ENCODE data around the gene ADAMTS2.

ADAMTS2 gene

DNA sequence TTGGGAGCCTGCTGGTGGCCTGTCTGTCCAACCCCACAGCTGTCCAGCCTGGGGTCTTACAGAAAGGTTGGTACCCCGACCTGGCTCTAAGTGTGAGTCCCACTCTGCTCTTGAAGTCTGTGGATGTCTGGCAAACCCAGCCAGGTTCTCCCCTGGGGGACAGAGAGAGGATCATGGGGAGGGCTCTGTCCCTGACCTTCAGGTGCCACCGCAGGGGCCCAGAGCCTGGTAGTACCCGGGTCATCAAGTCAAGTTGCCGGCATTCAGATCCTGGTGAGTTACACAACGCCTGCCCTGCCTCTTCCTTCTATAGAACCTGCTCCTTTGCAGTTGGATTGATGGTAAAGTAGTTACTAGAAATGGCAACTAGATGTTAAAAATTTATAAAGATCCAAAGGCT is 66.7 kb downstream of the ADAMTS2 start:
- DNase-seq (ENCODE audit: low read depth in 2 of 2), result no peak

DNA sequence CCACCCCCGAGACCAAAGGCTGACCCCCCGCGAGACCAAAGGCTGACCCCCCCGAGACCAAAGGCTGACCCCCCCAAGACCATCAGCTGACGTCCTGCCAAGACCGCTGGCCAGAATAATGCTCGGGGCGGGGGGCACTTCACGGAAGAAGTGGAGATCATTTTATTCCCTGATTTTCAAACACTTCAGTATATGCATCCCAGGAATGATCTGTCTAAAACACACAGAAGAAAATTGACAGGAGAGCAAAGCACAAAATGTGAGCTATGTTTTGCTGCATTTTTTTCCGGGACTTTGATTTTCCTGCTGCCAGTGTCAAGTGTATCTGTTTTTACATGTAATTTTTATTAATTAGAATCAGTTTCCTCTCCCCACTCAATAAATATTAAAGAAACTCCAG is 67.1 kb downstream of the ADAMTS2 start:
- no peak for DNase-seq (ENCODE audit: low read depth in 2 of 2)

DNA sequence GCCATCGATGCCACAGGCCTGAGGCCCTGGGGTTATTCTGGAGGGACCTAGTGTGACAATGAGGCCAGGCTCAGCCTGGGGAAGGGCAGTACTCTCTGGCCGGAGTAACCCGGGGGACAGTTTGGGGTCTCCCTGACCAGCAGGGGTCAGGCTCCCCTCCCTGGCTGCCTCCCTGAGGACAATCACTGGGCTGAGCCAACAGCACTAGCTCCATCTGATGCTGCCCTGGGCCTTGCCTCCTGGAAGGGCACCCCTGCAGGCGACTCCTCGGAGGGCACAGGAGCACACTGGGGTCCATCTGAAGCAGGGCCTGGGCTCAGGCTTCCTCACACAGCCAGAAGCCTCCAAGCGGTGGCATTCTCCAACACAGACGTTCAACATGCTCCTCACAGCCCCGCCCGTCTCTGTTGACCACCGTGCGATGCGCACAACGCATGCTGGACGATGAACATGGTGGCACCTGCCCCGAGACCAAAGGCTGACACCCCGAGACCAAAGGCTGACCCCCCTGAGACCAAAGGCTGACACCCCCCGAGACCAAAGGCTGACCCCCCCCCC is 68.3 kb downstream of the ADAMTS2 start:
- no peak for DNase-seq (ENCODE audit: low read depth in 2 of 2)

GRCh38 chr5:179275941-179276837 is 69.1 kb downstream of the ADAMTS2 start:
- no peak for DNase-seq (ENCODE audit: low read depth in 2 of 2)

GRCh38 chr5:179275381-179275878 is 69.8 kb downstream of the ADAMTS2 start:
- DNase-seq (ENCODE audit: low read depth in 2 of 2), result no peak

DNA sequence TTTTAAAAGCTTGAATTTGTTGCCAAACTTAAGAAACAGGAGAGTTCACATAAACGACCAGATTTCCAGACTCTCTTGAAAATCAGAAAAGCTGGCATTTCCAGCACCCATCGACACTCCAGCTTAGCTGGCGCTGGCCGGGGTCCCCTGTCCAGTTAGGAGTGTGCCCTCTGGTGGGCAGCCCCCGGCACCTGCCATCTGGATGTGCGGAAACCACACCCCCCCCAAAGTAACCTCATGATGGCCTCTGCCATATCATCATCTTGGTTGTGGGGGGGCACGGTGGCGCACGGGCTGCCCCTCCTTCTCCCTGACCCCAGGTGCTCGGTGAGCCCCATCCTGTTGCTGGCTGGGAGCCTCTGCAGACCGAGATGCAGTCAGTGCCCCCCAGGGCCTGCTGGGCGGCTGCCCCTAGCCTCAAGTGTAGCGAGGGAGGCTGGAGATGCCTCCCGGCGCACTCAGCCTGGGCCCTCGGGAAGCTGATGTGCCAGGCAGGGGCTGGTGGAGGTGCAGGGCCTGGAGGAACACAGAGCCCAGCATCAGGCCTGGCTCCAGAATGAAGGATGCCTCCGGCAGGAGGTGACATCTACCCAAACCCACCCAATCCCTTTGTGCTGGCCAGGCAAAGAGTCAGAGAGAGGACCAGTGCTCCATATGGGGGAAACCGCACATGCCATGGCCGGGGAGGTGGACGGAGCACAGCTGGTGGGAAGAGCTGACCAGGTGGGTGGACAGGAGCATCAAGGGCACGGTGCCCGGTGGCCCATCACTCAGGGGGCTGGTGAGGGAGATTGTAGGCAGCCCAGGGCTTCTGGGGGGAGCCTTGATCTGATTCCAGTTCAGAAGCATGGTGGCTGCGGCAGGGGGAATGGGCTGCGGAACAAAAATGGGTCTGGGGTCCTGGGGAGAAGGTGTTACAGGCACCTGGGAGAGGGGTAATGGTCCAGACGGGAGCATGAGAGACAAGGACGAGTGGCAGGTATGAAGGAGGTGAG is 70.6 kb downstream of the ADAMTS2 start:
- DNase-seq (ENCODE audit: low read depth in 2 of 2), result no peak

GRCh38 chr5:179273441-179274145 is 71.7 kb downstream of the ADAMTS2 start:
- DNase-seq (ENCODE audit: low read depth in 2 of 2), result no peak

- no peak for DNase-seq (ENCODE audit: low read depth in 2 of 2)
Measured at GRCh38 chr5:179273073-179273435, 72.2 kb downstream of the ADAMTS2 start.

DNA sequence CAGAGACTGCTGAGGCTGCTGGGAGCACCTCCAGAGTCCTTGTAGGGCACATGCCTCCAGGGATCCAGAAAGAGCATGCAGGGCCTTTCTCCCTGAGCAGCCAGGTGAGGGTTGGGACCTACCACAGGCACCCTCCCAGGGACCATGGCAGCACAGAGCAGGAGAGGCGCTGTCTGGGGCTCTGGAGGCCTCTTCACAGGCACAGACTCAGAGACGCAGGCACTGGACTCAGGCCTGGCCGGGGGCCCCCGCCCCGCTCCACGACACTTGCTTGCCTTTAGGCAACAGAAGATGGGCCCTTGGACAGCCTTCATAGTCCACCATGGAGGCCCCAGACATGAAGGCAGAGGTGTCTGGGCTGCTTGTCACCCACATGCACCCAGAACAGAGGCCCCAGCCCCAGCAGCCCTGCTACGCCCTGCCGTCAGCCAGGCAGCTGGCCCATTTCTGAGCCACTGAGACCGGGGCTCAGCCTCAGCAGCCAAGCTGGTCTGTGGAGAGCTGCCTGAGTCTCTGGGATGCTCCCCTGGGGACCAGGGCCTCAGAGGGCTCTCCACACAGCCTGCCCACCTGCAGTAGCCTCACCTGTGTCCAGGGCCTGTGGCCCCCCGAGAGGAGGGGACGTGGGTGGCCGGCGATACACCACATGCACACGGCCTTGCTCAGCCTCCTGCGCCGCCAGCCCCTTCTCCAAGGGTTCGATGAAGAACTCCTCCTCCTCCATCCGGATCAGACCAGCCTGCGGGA is 72.8 kb downstream of the ADAMTS2 start:
- DNase-seq (ENCODE audit: low read depth in 2 of 2), result no peak

DNA sequence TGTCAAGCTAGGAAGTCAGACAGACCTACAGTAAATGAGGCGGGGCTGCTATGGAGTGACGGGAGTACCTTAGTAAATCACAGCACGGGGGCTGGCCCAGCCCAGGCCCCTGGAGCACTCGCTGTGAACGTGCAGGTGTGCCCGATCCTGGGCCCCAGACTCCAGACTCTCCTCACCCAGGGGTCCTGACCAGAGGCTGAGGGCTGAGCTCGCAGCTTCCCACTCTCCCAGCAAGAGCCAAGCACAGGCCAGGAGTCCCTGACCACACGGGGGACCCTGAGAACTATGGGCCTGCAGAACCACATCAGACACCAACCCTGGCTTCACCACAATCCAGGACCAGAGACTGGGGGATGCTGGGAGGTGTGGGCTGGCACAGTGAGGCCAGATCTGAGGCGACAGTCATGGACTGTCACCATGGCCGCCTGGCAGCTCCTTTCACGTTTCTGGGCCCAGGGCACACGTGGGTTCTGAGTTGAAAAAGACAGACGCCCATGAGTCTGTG is 73.4 kb downstream of the ADAMTS2 start:
- DNase-seq (ENCODE audit: low read depth in 2 of 2), result no peak

DNA sequence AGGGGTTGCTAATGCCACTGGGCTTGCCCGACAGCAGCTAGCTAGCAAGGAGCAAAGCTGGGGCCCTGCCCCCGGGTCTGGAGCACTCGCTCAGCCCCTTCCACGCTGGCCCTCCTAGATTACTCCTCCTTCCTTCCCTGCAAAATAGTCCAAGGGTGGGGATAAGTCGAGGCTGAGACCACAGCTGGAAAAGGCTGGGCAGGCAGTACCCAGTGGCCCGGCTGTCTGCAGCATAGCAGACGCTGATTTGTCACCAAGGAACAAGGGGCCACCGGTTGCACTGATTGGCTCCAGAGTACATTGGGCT is 73.9 kb downstream of the ADAMTS2 start:
- no peak for DNase-seq (ENCODE audit: low read depth in 2 of 2)

GRCh38 chr5:179270581-179271427 is 74.5 kb downstream of the ADAMTS2 start:
- no peak for DNase-seq (ENCODE audit: low read depth in 2 of 2)

DNA sequence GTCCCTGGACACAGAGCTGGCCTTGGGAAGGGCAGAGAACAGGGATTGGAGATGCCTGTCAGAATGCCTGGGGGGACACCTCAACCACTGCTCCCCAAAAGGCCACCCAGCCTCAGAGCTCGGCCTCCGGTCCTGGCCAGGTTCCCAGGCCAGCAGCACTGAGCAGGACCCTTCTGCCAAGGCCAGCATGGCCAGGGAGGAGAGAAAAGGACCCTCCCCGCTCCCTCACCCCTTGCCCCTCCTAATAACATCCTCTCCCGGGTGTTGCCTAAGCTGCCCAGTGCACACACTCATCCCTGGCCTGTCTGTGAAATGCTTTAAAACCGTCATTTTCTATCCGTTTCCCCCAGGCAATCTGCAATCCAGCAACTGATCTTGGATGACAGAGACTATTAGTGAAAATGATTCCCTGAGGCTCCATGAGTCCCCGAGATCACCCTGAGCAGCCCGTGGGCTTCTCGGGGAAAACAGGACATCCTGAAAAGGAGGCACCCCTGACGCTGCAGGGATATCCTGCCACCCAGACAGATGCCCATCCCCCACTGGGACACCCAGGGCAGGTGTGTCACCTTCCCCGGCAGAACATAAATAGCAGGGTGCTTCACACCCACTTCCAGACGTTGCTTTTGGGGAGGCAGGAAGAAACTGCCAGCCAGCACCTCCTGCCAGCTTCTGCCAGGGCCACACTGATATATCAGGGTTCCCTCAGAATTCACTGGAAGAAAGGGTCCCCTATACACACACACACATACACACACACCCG is 75.3 kb downstream of the ADAMTS2 start:
- DNase-seq (ENCODE audit: low read depth in 2 of 2), result no peak

- no peak for DNase-seq (ENCODE audit: low read depth in 2 of 2)
Measured at GRCh38 chr5:179268966-179269693, 76.1 kb downstream of the ADAMTS2 start.

DNA sequence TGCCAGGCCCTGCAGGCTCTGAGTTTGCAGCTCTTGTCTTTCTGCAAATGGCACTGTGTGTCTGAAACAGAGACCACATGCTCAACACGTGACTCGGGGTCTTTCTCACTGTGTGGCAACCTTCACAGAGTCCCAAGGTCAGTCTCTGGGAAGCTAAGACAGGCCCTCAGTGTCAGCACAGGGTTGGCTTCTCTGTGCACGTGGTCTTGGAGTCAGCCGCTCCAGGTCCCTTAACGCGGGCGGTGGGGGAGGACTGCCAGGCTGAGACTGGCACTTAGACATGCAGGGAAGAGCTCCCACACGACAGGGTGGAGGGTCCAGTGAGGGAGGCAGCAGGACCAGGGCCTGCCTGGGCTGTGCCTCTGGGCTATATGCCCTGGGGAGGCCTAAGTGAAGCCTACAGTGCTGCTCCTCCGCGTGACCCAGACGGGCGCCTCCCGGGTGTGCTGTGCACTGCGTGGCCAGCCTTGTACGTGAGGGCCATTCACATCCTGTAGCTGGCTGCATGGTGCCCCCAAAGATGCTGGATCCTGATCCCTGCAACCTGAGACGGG is 76.8 kb downstream of the ADAMTS2 start:
- DNase-seq (ENCODE audit: low read depth in 2 of 2), result no peak

DNA sequence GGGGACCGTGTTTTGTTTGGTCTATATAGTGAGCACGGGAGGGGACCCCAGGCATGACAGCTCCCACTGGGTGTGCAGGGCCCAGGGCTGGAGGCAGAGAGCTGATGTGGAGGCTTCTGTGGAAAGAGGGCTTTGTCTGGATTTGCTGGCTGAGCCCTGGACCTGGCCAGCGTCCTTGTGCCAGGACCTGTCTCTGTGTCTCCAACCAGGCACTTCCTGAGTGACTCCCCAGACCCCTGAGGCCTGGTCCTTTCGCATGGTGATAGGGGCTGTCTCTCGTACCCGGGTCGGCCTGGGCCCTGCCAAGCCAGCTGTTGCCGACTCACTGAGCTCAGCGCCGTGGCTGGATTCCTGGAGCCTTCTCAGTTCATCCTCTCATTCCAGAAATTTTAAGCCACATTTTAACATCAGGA is 77.6 kb downstream of the ADAMTS2 start:
- DNase-seq (ENCODE audit: low read depth in 2 of 2), result no peak

- no peak for DNase-seq (ENCODE audit: low read depth in 2 of 2)
Measured at GRCh38 chr5:179267071-179267670, 78.1 kb downstream of the ADAMTS2 start.
